GM12878 (cell line): Measurements from ENCODE around the gene RAB43. TPM values are rescaled to one million over a fixed set of nuclear protein-coding genes. Genes with fewer than 3 reads are reported as not detected.

Experiments used
- ATAC-seq: fragments of 200-7000 bp; cut with Tn5 transposase; 3 replicates; pipeline ENCODE4 v1.9.1; 2020; ENCODE audit warnings: mild to moderate bottlenecking, moderate library complexity
- BruUV-seq: library from RNA; stranded (reverse); fragments of 400-500 nt; replicated peaks from 2 replicates; lab custom pipeline; 2021; lab: Mats Ljungman, UMichigan
- CTCF ChIA-PET: fragments of 300-600 bp; sonication (Branson Sonifier 250); formaldehyde crosslinking; extraction: SDS; loops from one replicate; lab custom pipeline; 2021; ENCODE audit warnings: inconsistent platforms; lab: Yijun Ruan, JAX
- POLR2A ChIA-PET: fragments of 350-600 bp; formaldehyde crosslinking; extraction: SDS; loops from one replicate; lab custom pipeline; 2021; ENCODE audit warnings: inconsistent platforms; lab: Charles Lee
- RAD21 ChIA-PET: fragments of 300-600 bp; sonication (Branson Sonifier 250); formaldehyde crosslinking; loops from one replicate; lab custom pipeline; 2023; ENCODE audit warnings: antibody characterized with exemption; ENCODE audit not compliant: unreplicated experiment; lab: Charles Lee
- SMC1A ChIA-PET: fragments of 300-600 bp; sonication (Branson Sonifier 250); formaldehyde crosslinking; loops from one replicate; lab custom pipeline; 2023; ENCODE audit not compliant: unreplicated experiment, uncharacterized antibody; lab: Charles Lee
- DNase-seq: peaks from one replicate; pipeline ENCODE4 v3.0.0-alpha.2; 2011; ENCODE audit warnings: low read depth, low spot score
- FAIRE-seq: peaks from 3 replicates; lab custom pipeline; 2011; peaks lifted over from hg19 to GRCh38; lab: Jason Lieb, UNC
- H2AFZ ChIP-seq: 2 replicates; pipeline ENCODE4 v1.6.0; 2011; ENCODE audit warnings: low read depth, low read length, control low read depth; ENCODE audit not compliant: control insufficient read depth
- H3K27ac ChIP-seq: 2 replicates; pipeline ENCODE4 v1.5.1; 2011; ENCODE audit warnings: control low read depth; ENCODE audit not compliant: control insufficient read depth, insufficient read depth
- H3K27me3 ChIP-seq, 2 experiments: replicated peaks in 1 of 2; 2 replicates each; pipeline versions ENCODE4 v1.6.0 to v1.6.1; 2011; ENCODE audit warnings: low read length in 1 of 2; ENCODE audit not compliant: control insufficient read depth in 2 of 2, insufficient read depth in 2 of 2
- H3K36me3 ChIP-seq, 2 experiments: 2 replicates each; pipeline ENCODE4 v1.5.1; 2011; ENCODE audit warnings: low read length in 1 of 2; ENCODE audit not compliant: control insufficient read depth in 2 of 2, insufficient read depth in 2 of 2
- H3K4me1 ChIP-seq: 2 replicates; pipeline ENCODE4 v1.6.1; 2011; ENCODE audit warnings: mild to moderate bottlenecking, low read length, moderate library complexity, mixed read lengths; ENCODE audit not compliant: control insufficient read depth, insufficient read depth
- H3K4me2 ChIP-seq: 2 replicates; pipeline ENCODE4 v1.6.0; 2011; ENCODE audit warnings: control low read depth; ENCODE audit not compliant: control insufficient read depth, insufficient read depth
- H3K4me3 ChIP-seq: fragments of 200-600 bp; sonication (generic); 2 replicates; pipeline ENCODE4 v1.5.1; 2016
- H3K79me2 ChIP-seq: 2 replicates; pipeline ENCODE4 v1.6.0; 2011; ENCODE audit warnings: low read length; ENCODE audit not compliant: control insufficient read depth, insufficient read depth
- H3K9ac ChIP-seq: 2 replicates; pipeline ENCODE4 v1.8.0; 2011; ENCODE audit warnings: low read length, control low read depth, mixed read lengths; ENCODE audit not compliant: control insufficient read depth, insufficient read depth
- H3K9me3 ChIP-seq: replicated peaks from 3 replicates; pipeline ENCODE4 v1.5.1; 2011; ENCODE audit warnings: mild to moderate bottlenecking, low read length; ENCODE audit not compliant: control insufficient read depth, insufficient read depth
- H4K20me1 ChIP-seq: 2 replicates; pipeline ENCODE4 v1.6.0; 2011; ENCODE audit not compliant: control insufficient read depth, insufficient read depth
- BMI1 ChIP-seq: fragments of 450-650 bp; IDR thresholded peaks from 2 replicates; pipeline ENCODE4 v1.6.1; 2016; ENCODE audit warnings: mild to moderate bottlenecking, moderate library complexity, borderline replicate concordance
- ZNF207 ChIP-seq: fragments of 450-650 bp; IDR thresholded peaks from 2 replicates; pipeline ENCODE4 v1.6.1; 2014; ENCODE audit warnings: antibody characterized with exemption, mild to moderate bottlenecking, borderline replicate concordance
- ZNF217 ChIP-seq: fragments of 450-650 bp; IDR thresholded peaks from 2 replicates; pipeline ENCODE4 v1.6.1; 2017; ENCODE audit warnings: antibody characterized with exemption, mild to moderate bottlenecking
- ZNF384 ChIP-seq: IDR thresholded peaks from 2 replicates; pipeline ENCODE4 v1.6.1; 2012; ENCODE audit warnings: low read depth, mild to moderate bottlenecking, low read length, improper control_type of control experiment, borderline replicate concordance
- ZZZ3 ChIP-seq: IDR thresholded peaks from 2 replicates; pipeline ENCODE4 v1.6.1; 2011; ENCODE audit warnings: low read depth; ENCODE audit not compliant: control insufficient read depth, insufficient read length
- WGBS: methylation state at CpG from one replicate; pipeline ENCODE4 v1.1.6; 2016; ENCODE audit warnings: low lambda C conversion rate; ENCODE audit not compliant: insufficient replicate concordance, insufficient coverage; ENCODE audit errors: missing lambda C conversion rate; 5-methylcytosine and 5-hydroxymethylcytosine counted together
- in situ Hi-C: fragments of 300-500 bp; cut with MboI; formaldehyde crosslinking; loops from 9 replicates; pipeline ENCODE4 v1.14.3; 2018; ENCODE audit warnings: mixed read lengths
- intact Hi-C: fragments of 100-400 bp; cut with micrococcal nuclease; formaldehyde crosslinking; loops from one replicate; pipeline ENCODE4 v1.14.2; 2022; ENCODE audit not compliant: unreplicated experiment
- polyA plus RNA-seq, 11 experiments: library from polyadenylated mRNA; depleted of rRNA in 4 of 11; unstranded in 6 of 11; stranded (reverse) in 5 of 11; fragments of >200 nt; fragmentation: Nextera tagmentation in 4 of 11; fragmentation: Illumina TruSeq in 1 of 11; extraction: Ambion mirVana in 4 of 11; extraction: Trizol in 1 of 11; gene quantifications; 1 replicate in 1 of 11; 2 replicates in 10 of 11; pipeline versions ENCODE4 v1.2.1 to v1.2.3, GENCODE V29; 2011 to 2016; ENCODE audit warnings: inconsistent platforms in 2 of 11, missing spikeins in 2 of 11, low read depth in 1 of 11
- total RNA-seq, 4 experiments: library from RNA; depleted of rRNA in 3 of 4; stranded (reverse); fragments of >200 nt in 3 of 4; fragmentation: Illumina TruSeq in 1 of 4; extraction: Trizol in 1 of 4; gene quantifications; 2 replicates each; pipeline versions ENCODE4 v1.2.1 to v1.2.3, GENCODE V29; 2013 to 2021
- TF ChIP-seq, protein P1 (sequence below): IDR thresholded peaks from 2 replicates; pipeline ENCODE4 v1.6.1; 2012; ENCODE audit warnings: mild to moderate bottlenecking, low read depth, low read length
- TF ChIP-seq, protein P2 (sequence below): IDR thresholded peaks from 2 replicates; pipeline ENCODE4 v1.6.1; 2012; ENCODE audit warnings: low read length, inconsistent platforms

Gene RAB43
- total and polyA plus RNA-seq, 10 of the 15 experiments (the other 5 are each of a cell fraction or from before 2014, with no cell fraction given) = 0.08 to 14.0 (median 4.0) TPM

DNA sequence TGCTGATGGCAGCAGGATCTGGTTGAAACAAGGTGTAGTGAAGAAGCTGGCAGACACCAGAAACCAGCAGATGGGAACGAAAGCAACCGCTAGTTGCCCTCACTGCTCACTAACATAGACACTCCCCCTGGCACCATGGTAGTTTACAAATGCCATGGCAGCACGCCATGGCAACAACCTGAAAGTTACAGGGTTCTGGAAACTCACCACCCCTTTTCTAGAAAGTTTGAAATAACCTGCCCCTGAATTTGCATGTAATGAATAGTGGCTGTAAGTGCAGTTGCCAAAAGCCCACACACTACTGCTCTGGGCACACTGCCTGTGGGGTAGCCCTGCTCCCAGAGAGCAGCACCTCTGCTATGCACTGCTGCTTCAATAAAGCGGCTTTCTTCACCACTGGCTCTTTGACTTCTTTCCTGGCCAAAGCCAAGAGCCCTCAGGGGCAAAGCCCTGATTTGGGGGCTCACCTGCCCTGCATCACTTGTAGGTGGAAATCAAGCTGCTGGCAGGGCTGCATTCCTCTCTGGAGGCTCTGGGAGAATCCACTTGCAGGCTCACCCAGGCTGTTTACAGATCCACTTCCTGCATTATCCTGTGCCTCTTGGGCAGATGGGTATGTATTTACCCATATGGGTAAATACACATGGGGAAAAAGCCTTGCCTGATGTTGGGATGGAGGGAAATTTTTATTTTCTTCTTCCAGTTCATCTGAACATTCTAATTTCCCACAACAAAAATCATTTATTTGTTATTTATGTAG lies 63.0 kb downstream of the RAB43 start:
- Histone ChIP-seq H3K9ac (no peak overlapping the region), H3K79me2 (no peaks in the 10 kb centered on the region), H3K27me3 (no peaks in the 10 kb centered on the region; a peak in 1 of 4 replicates), H3K36me3 (no peaks in the 10 kb centered on the region), H4K20me1 (no peaks in the 10 kb centered on the region), H3K27ac (no peak overlapping the region), H3K4me1 (0 out of 2 replicates have a peak, but pooled peaks cover 3% of the 10 kb centered on the region), H3K4me2 (no peak overlapping the region), H3K9me3 (no peaks in the 10 kb centered on the region), H2AFZ (no peak overlapping the region), H3K4me3 (no peak overlapping the region)
- ChIA-PET SMC1A (no interaction called here), POLR2A (no interaction called here), RAD21 (interaction anchor here (0.7 kb wide), 1 partner anchor 125 kb away, joined by 3 read pairs; the partner anchor contains the start of gene CNBP), CTCF (no interaction called here)
- FAIRE-seq (no peak), DNase-seq (peak; percentile 48), ATAC-seq (peak; percentile 82)
- TF ChIP-seq BMI1 = peak; percentile 25; the same call in 1 of the 2 replicates
- TF ChIP-seq ZNF384 = no peak
- TF ChIP-seq ZNF207 = no peak
- 2% methylated on average over 4 of the region's 4 CpGs for WGBS
- in situ Hi-C loops (loop anchor here (5.0 kb wide), 1 partner anchor 184 kb away; no protein-coding TSS in a partner anchor), intact Hi-C loops (no loop called here)
- no TSS peak for BruUV-seq

DNA sequence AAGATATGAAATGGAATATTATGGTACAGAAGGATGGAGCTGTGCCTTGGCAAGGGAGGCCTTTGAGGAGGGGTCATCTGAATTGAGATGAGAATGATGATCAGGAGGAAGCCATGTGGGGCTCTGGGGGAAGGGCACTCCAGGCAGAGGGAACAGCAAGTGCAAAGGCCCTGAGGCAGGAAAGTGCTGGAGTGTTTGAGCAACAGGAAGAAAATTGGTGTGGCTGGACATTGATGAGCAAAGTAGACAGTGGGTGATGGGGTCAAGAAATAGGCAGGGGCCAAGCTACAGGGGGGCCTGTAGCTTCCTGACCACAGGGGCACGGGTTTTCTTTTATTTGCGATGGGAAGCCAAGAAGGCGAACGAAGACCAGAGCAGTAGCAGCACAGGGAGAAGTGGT lies 64.4 kb downstream of the RAB43 start:
- intact Hi-C loops = no loop called here
- SMC1A ChIA-PET = no interaction called here
- TF ChIP-seq, protein P1, sequence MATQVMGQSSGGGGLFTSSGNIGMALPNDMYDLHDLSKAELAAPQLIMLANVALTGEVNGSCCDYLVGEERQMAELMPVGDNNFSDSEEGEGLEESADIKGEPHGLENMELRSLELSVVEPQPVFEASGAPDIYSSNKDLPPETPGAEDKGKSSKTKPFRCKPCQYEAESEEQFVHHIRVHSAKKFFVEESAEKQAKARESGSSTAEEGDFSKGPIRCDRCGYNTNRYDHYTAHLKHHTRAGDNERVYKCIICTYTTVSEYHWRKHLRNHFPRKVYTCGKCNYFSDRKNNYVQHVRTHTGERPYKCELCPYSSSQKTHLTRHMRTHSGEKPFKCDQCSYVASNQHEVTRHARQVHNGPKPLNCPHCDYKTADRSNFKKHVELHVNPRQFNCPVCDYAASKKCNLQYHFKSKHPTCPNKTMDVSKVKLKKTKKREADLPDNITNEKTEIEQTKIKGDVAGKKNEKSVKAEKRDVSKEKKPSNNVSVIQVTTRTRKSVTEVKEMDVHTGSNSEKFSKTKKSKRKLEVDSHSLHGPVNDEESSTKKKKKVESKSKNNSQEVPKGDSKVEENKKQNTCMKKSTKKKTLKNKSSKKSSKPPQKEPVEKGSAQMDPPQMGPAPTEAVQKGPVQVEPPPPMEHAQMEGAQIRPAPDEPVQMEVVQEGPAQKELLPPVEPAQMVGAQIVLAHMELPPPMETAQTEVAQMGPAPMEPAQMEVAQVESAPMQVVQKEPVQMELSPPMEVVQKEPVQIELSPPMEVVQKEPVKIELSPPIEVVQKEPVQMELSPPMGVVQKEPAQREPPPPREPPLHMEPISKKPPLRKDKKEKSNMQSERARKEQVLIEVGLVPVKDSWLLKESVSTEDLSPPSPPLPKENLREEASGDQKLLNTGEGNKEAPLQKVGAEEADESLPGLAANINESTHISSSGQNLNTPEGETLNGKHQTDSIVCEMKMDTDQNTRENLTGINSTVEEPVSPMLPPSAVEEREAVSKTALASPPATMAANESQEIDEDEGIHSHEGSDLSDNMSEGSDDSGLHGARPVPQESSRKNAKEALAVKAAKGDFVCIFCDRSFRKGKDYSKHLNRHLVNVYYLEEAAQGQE = no peak
- TF ChIP-seq, protein P2, sequence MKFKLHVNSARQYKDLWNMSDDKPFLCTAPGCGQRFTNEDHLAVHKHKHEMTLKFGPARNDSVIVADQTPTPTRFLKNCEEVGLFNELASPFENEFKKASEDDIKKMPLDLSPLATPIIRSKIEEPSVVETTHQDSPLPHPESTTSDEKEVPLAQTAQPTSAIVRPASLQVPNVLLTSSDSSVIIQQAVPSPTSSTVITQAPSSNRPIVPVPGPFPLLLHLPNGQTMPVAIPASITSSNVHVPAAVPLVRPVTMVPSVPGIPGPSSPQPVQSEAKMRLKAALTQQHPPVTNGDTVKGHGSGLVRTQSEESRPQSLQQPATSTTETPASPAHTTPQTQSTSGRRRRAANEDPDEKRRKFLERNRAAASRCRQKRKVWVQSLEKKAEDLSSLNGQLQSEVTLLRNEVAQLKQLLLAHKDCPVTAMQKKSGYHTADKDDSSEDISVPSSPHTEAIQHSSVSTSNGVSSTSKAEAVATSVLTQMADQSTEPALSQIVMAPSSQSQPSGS = no peak
- TF ChIP-seq ZZZ3 = no peak
- no peak for TF ChIP-seq ZNF217

More for the DNA sequence above, 64.4 kb downstream of the RAB43 start:
- no peaks in the 10 kb centered on the region for H3K36me3 ChIP-seq
- H3K79me2 ChIP-seq = no peaks in the 10 kb centered on the region
- CTCF ChIA-PET = interaction anchor here (1.6 kb wide), 1 partner anchor 188 kb away, joined by 5 read pairs; no protein-coding TSS in a partner anchor
- in situ Hi-C loops = loop anchor here (5.0 kb wide), 1 partner anchor 185 kb away; no protein-coding TSS in a partner anchor
- WGBS = 68% methylated on average over 4 of the region's 4 CpGs
- no peaks in the 10 kb centered on the region for H3K9me3 ChIP-seq
- H3K9ac ChIP-seq = no peak overlapping the region
- BruUV-seq = no TSS peak
- H3K4me3 ChIP-seq = no peak overlapping the region
- no peaks in the 10 kb centered on the region; a peak in 1 of 4 replicates for H3K27me3 ChIP-seq
- ATAC-seq = no peak
- no peak overlapping the region for H3K27ac ChIP-seq
- POLR2A ChIA-PET = no interaction called here
- no peak for FAIRE-seq
- RAD21 ChIA-PET = interaction anchor here (7.3 kb wide), 1 partner anchor 189 kb away, joined by 88 read pairs; no protein-coding TSS in a partner anchor
- 0 out of 2 replicates have a peak, but pooled peaks cover 3% of the 10 kb centered on the region for H3K4me1 ChIP-seq
- no peak for DNase-seq
- no peak overlapping the region for H2AFZ ChIP-seq
- no peak overlapping the region for H3K4me2 ChIP-seq
- no peaks in the 10 kb centered on the region for H4K20me1 ChIP-seq
